ENCODE data around the gene LRMDA.

DNA sequence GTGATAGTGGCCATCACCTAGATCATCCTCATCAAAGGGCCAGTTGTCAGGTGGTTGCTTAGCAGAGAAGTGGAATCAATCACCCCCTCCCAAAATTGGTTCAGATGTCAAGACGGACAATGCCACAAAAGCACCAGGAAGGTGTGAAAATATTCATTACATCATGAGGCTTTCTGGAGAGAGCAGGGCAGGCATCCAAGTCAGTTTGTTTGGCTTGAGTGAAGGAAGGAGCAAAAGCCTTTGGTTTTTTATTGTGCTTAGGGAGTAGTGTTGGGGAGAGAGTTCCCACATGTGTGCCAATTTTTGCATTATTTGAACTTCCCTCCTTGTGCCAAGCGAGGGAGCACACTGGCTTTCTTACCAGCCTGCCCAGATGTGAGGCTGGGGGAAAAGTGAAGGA lies 1082.9 kb downstream of the LRMDA start:
- TF ChIP-seq, protein P1, sequence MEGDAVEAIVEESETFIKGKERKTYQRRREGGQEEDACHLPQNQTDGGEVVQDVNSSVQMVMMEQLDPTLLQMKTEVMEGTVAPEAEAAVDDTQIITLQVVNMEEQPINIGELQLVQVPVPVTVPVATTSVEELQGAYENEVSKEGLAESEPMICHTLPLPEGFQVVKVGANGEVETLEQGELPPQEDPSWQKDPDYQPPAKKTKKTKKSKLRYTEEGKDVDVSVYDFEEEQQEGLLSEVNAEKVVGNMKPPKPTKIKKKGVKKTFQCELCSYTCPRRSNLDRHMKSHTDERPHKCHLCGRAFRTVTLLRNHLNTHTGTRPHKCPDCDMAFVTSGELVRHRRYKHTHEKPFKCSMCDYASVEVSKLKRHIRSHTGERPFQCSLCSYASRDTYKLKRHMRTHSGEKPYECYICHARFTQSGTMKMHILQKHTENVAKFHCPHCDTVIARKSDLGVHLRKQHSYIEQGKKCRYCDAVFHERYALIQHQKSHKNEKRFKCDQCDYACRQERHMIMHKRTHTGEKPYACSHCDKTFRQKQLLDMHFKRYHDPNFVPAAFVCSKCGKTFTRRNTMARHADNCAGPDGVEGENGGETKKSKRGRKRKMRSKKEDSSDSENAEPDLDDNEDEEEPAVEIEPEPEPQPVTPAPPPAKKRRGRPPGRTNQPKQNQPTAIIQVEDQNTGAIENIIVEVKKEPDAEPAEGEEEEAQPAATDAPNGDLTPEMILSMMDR (IDR thresholded peaks at IDR 0.05): no peak
- TF ChIP-seq POLR2A (IDR thresholded peaks at IDR 0.05): no peak
